Keratinocyte (primary cell): ENCODE data around the gene MICA. TPM values are rescaled to one million over a fixed set of nuclear protein-coding genes. Genes with fewer than 3 reads are reported as not detected.

Experiments
- DNase-seq: peaks from one replicate; pipeline ENCODE4 v3.0.0-alpha.2; 2011; ENCODE audit warnings: low read depth, missing footprints, low spot score
- FAIRE-seq: peaks from 2 replicates; lab custom pipeline; 2011; peaks lifted over from hg19 to GRCh38; lab: Jason Lieb, UNC
- H2AFZ ChIP-seq: 2 replicates; pipeline ENCODE4 v1.6.0; 2012; ENCODE audit warnings: low read length, control low read depth, inconsistent platforms; ENCODE audit not compliant: control insufficient read depth
- H3K27ac ChIP-seq: 2 replicates; pipeline ENCODE4 v1.5.1; 2011; ENCODE audit warnings: low read length; ENCODE audit not compliant: control insufficient read depth, insufficient read depth
- H3K27me3 ChIP-seq: 3 replicates; pipeline ENCODE4 v1.6.0; 2011; ENCODE audit warnings: low read length; ENCODE audit not compliant: control insufficient read depth, insufficient read depth; ENCODE audit errors: extremely low read depth
- H3K36me3 ChIP-seq, 2 experiments: 2 replicates in 1 of 2; 3 replicates in 1 of 2; pipeline ENCODE4 v1.5.1; 2011; ENCODE audit warnings: low read length in 2 of 2, mild to moderate bottlenecking in 1 of 2; ENCODE audit not compliant: control insufficient read depth in 2 of 2, insufficient read depth in 2 of 2; ENCODE audit errors: extremely low read depth in 1 of 2
- H3K4me1 ChIP-seq: 3 replicates; pipeline ENCODE4 v1.5.1; 2011; ENCODE audit warnings: low read length; ENCODE audit not compliant: control insufficient read depth, insufficient read depth; ENCODE audit errors: extremely low read depth
- H3K4me2 ChIP-seq: 3 replicates; pipeline ENCODE4 v1.6.0; 2011; ENCODE audit warnings: low read depth, low read length; ENCODE audit not compliant: control insufficient read depth, insufficient read depth; ENCODE audit errors: extremely low read depth
- H3K4me3 ChIP-seq, 3 experiments: fragments of 200-600 bp in 1 of 3; sonication (generic) in 1 of 3; 2 replicates in 2 of 3; 3 replicates in 1 of 3; pipeline ENCODE4 v1.5.1; 2011 to 2016; ENCODE audit warnings: low read length in 3 of 3, mild to moderate bottlenecking in 3 of 3, control low read depth in 2 of 3, inconsistent platforms in 1 of 3, low read depth in 1 of 3, mixed read lengths in 1 of 3, mixed run types in 1 of 3, moderate library complexity in 1 of 3; ENCODE audit not compliant: control insufficient read depth in 2 of 3, insufficient read depth in 2 of 3; ENCODE audit errors: extremely low read depth in 1 of 3
- H3K79me2 ChIP-seq: 2 replicates; pipeline ENCODE4 v1.6.0; 2012; ENCODE audit warnings: low read length; ENCODE audit not compliant: control insufficient read depth, insufficient read depth
- H3K9ac ChIP-seq: 3 replicates; pipeline ENCODE4 v1.6.0; 2011; ENCODE audit warnings: low read length; ENCODE audit not compliant: control insufficient read depth, insufficient read depth; ENCODE audit errors: extremely low read depth
- H3K9me1 ChIP-seq: 3 replicates; pipeline ENCODE4 v1.6.0; 2011; ENCODE audit warnings: low read length; ENCODE audit not compliant: control insufficient read depth, insufficient read depth; ENCODE audit errors: extremely low read depth
- H3K9me3 ChIP-seq: 2 replicates; pipeline ENCODE4 v1.5.1; 2012; ENCODE audit warnings: low read depth, low read length; ENCODE audit not compliant: control insufficient read depth
- H4K20me1 ChIP-seq: 3 replicates; pipeline ENCODE4 v1.6.0; 2011; ENCODE audit warnings: low read length; ENCODE audit not compliant: control insufficient read depth, insufficient read depth; ENCODE audit errors: extremely low read depth
- EZH2 ChIP-seq: IDR thresholded peaks from one replicate; pipeline ENCODE4 v1.6.1; 2012; ENCODE audit warnings: inconsistent platforms, mild to moderate bottlenecking, low read length, moderate library complexity
- dilution Hi-C: fragments of 300-500 bp; cut with MboI; formaldehyde crosslinking; loops from one replicate; pipeline ENCODE4 v1.7.0; 2020; ENCODE audit warnings: low sequenced_read_pairs; ENCODE audit not compliant: extremely low pct_ligation_motif_present
- polyA plus RNA-seq, 5 experiments: library from polyadenylated mRNA; depleted of rRNA in 3 of 5; stranded (reverse) in 3 of 5; stranded (forward) in 1 of 5; unstranded in 1 of 5; fragments of >200 nt; gene quantifications; 1 replicate in 1 of 5; 2 replicates in 3 of 5; 3 replicates in 1 of 5; pipeline versions ENCODE4 v1.2.1 to v1.2.3, GENCODE V29; 2011 to 2012; ENCODE audit warnings: missing spikeins in 2 of 5, low read depth in 1 of 5, low replicate concordance in 1 of 5
- TF ChIP-seq, protein P1 (sequence below), 3 experiments: IDR thresholded peaks in 1 of 3; conservative IDR thresholded peaks in 1 of 3; optimal IDR thresholded peaks in 1 of 3; 2 replicates in 2 of 3; 3 replicates in 1 of 3; pipeline versions ENCODE3 to v1.5.1; 2011; ENCODE audit warnings: low read length in 3 of 3, mild to moderate bottlenecking in 3 of 3, moderate library complexity in 2 of 3, control low read depth in 1 of 3, inconsistent platforms in 1 of 3; ENCODE audit not compliant: insufficient read depth in 2 of 3; ENCODE audit errors: extremely low read depth in 1 of 3

The MICA gene
- polyA plus RNA-seq, 1 donor (not counting 4 experiments of a cell fraction or from before 2014, with no cell fraction given) = 59.9 TPM

- H3K4me3 ChIP-seq = no peak overlapping the region
- H3K9me1 ChIP-seq = no peaks in the 10 kb centered on the region
- H3K9me3 ChIP-seq = no peaks in the 10 kb centered on the region
- H4K20me1 ChIP-seq = no peaks in the 10 kb centered on the region
- H3K27ac ChIP-seq = no peak overlapping the region
- FAIRE-seq (no peak), DNase-seq (no peak)
- H3K79me2 ChIP-seq = no peaks in the 10 kb centered on the region
- peaks cover 0 to 7% of the 10 kb centered on the region in 2 experiments for H3K36me3 ChIP-seq
- peaks cover 9% of the 10 kb centered on the region for H3K4me1 ChIP-seq
- H3K27me3 ChIP-seq = peaks cover 20% of the 10 kb centered on the region
- dilution Hi-C loops = no loop called here
- no peak overlapping the region for H3K9ac ChIP-seq
- TF ChIP-seq EZH2 = no peak
- TF ChIP-seq, protein P1, sequence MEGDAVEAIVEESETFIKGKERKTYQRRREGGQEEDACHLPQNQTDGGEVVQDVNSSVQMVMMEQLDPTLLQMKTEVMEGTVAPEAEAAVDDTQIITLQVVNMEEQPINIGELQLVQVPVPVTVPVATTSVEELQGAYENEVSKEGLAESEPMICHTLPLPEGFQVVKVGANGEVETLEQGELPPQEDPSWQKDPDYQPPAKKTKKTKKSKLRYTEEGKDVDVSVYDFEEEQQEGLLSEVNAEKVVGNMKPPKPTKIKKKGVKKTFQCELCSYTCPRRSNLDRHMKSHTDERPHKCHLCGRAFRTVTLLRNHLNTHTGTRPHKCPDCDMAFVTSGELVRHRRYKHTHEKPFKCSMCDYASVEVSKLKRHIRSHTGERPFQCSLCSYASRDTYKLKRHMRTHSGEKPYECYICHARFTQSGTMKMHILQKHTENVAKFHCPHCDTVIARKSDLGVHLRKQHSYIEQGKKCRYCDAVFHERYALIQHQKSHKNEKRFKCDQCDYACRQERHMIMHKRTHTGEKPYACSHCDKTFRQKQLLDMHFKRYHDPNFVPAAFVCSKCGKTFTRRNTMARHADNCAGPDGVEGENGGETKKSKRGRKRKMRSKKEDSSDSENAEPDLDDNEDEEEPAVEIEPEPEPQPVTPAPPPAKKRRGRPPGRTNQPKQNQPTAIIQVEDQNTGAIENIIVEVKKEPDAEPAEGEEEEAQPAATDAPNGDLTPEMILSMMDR (optimal IDR thresholded peaks at IDR 0.05 in 1 of 3, IDR thresholded peaks at IDR 0.05 in 1 of 3, conservative IDR thresholded peaks at IDR 0.05 in 1 of 3; ENCODE audit: extremely low read depth in 1 of 3, insufficient read depth in 2 of 3, low read length in 3 of 3) = no peak
- H2AFZ ChIP-seq = no peak overlapping the region
- H3K4me2 ChIP-seq = no peak overlapping the region
Measured at GRCh38 chr6:31354864-31355582, 48.4 kb upstream of the MICA start.

DNA sequence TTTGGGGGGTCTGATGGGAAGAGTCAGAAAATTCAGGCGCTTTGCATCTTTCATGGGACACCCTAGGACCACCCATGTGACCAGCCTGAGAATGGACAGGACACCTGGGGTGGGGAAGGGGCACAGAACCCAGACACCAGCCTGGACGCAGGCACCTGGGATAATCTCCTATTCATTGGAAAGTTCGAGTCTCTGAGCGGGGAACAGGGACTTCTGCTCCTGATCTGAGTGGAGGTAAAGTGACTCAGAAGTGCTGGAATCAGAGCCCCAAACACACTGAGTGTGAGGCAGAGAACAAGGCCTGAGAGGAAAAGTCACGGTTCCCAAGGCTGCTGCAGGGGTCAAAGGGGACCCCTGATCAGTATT is 47.8 kb upstream of the MICA start:
- peak overlapping the region; percentile 58 for H3K4me2 ChIP-seq
- no peaks in the 10 kb centered on the region for H3K79me2 ChIP-seq
- H3K9me1 ChIP-seq = no peaks in the 10 kb centered on the region
- dilution Hi-C loops = no loop called here
- no peak overlapping the region for H3K9ac ChIP-seq
- FAIRE-seq (no peak), DNase-seq (no peak)
- no peaks in the 10 kb centered on the region for H3K9me3 ChIP-seq
- H3K4me3 ChIP-seq = peak overlapping the region; percentile 33 to 83 (median 73)
- no peak overlapping the region for H3K27ac ChIP-seq
- H4K20me1 ChIP-seq = no peaks in the 10 kb centered on the region
- peaks cover 0 to 7% of the 10 kb centered on the region in 2 experiments for H3K36me3 ChIP-seq
- peaks cover 16% of the 10 kb centered on the region for H3K27me3 ChIP-seq
- TF ChIP-seq, protein P1 (optimal IDR thresholded peaks at IDR 0.05 in 1 of 3, IDR thresholded peaks at IDR 0.05 in 1 of 3, conservative IDR thresholded peaks at IDR 0.05 in 1 of 3; ENCODE audit: extremely low read depth in 1 of 3, insufficient read depth in 2 of 3, low read length in 3 of 3) = no peak
- no peak for TF ChIP-seq EZH2
- H2AFZ ChIP-seq = no peak overlapping the region
- H3K4me1 ChIP-seq = peaks cover 9% of the 10 kb centered on the region
